ENCODE data around the gene KDM4E. TPM values are rescaled to one million over a fixed set of nuclear protein-coding genes. Genes with fewer than 3 reads are reported as not detected.

The KDM4E gene
- total RNA-seq, 1 donor from 2014 or later = not detected

DNA sequence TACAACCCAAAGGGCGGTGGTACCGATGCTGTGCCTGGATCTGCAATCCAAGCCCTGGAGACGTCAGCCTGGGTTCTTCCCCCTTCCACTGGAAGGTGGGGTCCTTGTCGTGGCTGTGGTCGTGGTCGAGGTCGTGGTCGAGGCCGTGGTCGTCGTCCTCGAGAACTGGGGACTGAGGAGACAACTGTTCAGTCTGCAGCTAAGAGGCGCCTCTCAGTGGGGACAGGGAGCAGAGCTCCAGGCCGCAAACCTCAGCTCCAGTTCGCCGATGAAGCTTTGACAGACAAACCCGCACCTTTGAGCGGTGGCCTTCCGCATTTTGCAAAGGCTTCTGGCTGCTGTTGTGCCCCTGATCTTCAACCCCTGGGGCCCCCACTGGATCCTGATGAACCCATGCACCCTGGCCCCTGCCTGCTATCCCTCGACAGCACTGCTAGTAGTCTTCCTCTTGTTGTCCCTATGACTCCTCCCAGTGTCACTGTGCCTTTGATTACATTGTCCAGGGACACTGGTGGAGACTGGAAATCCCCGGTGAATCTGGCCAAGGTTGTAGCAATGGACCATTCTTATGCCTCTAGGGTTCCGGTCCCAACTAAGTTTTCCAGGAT is 25.6 kb downstream of the KDM4E start:
- Mint-ChIP-seq H3K27ac (ENCODE audit: unreplicated experiment) (no peak overlapping the region), H3K4me1 (peaks cover 7% of the 10 kb centered on the region), H3K4me3 (no peak overlapping the region), H3K36me3 (ENCODE audit: low read depth) (no peaks in the 10 kb centered on the region), H3K27me3 (ENCODE audit: low read depth) (no peaks in the 10 kb centered on the region), H3K9me3 (peaks cover 3% of the 10 kb centered on the region)
- TF ChIP-seq, protein P1, sequence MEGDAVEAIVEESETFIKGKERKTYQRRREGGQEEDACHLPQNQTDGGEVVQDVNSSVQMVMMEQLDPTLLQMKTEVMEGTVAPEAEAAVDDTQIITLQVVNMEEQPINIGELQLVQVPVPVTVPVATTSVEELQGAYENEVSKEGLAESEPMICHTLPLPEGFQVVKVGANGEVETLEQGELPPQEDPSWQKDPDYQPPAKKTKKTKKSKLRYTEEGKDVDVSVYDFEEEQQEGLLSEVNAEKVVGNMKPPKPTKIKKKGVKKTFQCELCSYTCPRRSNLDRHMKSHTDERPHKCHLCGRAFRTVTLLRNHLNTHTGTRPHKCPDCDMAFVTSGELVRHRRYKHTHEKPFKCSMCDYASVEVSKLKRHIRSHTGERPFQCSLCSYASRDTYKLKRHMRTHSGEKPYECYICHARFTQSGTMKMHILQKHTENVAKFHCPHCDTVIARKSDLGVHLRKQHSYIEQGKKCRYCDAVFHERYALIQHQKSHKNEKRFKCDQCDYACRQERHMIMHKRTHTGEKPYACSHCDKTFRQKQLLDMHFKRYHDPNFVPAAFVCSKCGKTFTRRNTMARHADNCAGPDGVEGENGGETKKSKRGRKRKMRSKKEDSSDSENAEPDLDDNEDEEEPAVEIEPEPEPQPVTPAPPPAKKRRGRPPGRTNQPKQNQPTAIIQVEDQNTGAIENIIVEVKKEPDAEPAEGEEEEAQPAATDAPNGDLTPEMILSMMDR (conservative IDR thresholded peaks at IDR 0.05) = no peak
- no peak for DNase-seq (ENCODE audit: low read depth, low spot score)

DNA sequence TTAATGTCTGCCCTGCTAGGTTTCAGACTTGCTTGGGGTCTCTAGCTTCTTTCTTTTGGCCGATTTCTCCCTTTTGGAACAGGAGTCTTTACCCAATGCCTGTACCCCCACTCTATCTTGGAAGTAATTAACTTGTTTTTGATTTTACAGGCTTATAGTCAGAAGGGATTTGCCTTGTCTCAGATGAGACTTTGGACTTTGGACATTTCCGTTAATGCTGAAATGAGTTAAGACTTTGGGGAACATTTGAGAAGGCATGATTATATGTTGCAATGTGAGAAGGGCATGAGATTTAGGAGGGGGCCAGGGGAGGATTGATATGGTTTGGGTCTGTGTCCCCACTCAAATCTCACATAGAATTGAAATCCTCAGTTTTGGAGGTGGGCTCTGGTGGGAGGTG is 29.3 kb downstream of the KDM4E start:
- Mint-ChIP-seq H3K4me1 (no peaks in the 10 kb centered on the region), H3K36me3 (ENCODE audit: low read depth) (no peaks in the 10 kb centered on the region), H3K4me3 (no peak overlapping the region), H3K27ac (ENCODE audit: unreplicated experiment) (no peak overlapping the region), H3K27me3 (ENCODE audit: low read depth) (no peaks in the 10 kb centered on the region), H3K9me3 (peaks cover 3% of the 10 kb centered on the region)
- TF ChIP-seq, protein P1 (conservative IDR thresholded peaks at IDR 0.05) = no peak
- DNase-seq (ENCODE audit: low read depth, low spot score) = no peak

DNA sequence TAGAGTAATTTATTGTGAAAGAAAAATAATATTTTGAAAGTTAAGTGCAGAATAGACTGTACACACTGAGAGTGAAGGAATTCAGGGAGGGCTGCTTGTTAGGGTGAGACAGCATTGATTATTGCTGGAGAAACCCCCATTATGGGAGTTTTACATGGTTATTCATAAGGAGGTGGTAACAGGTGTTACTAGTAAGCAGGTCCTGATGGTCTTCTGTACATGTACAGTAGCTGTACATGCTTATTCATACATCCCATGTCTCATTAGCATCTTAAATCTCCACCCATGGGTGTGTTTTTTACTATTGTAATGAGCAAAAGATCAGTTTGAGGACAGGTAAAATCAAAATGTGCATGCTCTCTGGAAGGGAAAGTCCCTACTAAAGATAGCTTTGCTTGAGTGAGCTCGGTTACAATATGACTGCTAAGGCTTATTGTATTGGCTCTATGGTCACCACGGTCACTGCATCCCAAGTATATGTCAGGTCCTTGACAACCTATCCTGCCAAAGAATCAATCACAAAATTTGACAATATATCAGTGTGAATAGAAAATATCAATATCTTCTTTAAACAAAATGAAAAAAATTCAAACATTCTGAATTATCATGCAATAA is 30.3 kb downstream of the KDM4E start:
- Mint-ChIP-seq H3K27ac (ENCODE audit: unreplicated experiment) (no peak overlapping the region), H3K36me3 (ENCODE audit: low read depth) (no peaks in the 10 kb centered on the region), H3K4me1 (no peaks in the 10 kb centered on the region), H3K4me3 (no peak overlapping the region), H3K9me3 (peaks cover 3% of the 10 kb centered on the region), H3K27me3 (ENCODE audit: low read depth) (no peaks in the 10 kb centered on the region)
- DNase-seq (ENCODE audit: low read depth, low spot score) = no peak
- TF ChIP-seq, protein P1 (conservative IDR thresholded peaks at IDR 0.05) = no peak

DNA sequence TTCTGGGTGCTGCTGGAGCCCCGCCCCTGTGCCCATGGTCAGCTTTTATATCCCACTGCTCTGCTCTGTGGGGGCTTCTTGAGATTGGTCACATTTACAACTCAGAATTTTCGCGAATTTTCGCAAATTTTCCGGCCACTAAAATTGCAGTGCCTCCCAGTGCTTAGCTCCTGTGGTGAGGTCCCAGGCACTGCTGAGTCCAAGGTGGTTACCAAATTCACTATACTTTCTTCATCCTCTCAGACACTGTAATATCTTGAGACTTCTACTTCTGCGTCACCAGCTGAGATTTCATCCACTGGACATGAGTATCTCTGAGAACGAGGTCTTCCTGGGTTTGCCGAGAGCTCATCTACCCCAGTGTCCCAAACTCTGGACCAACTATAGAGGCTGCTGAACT is 32.9 kb downstream of the KDM4E start:
- DNase-seq (ENCODE audit: low read depth, low spot score) = no peak
- Mint-ChIP-seq H3K27ac (ENCODE audit: unreplicated experiment) (no peak overlapping the region), H3K4me3 (no peak overlapping the region), H3K4me1 (no peaks in the 10 kb centered on the region), H3K9me3 (no peaks in the 10 kb centered on the region), H3K36me3 (ENCODE audit: low read depth) (no peaks in the 10 kb centered on the region), H3K27me3 (ENCODE audit: low read depth) (no peaks in the 10 kb centered on the region)
- TF ChIP-seq, protein P1 (conservative IDR thresholded peaks at IDR 0.05) = no peak

DNA sequence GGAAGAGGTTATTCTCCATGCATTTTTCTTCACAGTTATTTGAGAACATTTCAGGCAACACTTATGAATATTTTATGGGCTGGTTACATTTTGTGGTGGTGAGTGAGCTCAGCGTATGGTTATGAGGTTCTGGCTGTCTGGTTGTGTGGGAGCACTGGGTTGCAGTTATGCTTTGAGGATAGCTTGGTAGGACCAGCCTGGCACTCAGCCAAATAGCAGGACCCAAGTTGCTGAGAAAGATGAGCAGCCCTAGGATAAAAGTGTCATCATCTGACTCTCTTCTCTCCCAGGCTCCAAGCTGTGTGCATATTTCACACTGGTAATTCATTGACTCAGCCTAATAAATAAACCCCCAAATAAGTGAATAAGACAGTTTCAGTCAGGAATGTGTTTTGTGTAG is 33.6 kb downstream of the KDM4E start:
- H3K27ac Mint-ChIP-seq (ENCODE audit: unreplicated experiment) = no peak overlapping the region
- TF ChIP-seq, protein P1 (conservative IDR thresholded peaks at IDR 0.05) = no peak
- H3K4me1 Mint-ChIP-seq = no peaks in the 10 kb centered on the region
- H3K9me3 Mint-ChIP-seq = no peaks in the 10 kb centered on the region
- no peak overlapping the region for H3K4me3 Mint-ChIP-seq
- H3K36me3 Mint-ChIP-seq (ENCODE audit: low read depth) = no peaks in the 10 kb centered on the region
- DNase-seq (ENCODE audit: low read depth, low spot score) = no peak
- no peaks in the 10 kb centered on the region for H3K27me3 Mint-ChIP-seq (ENCODE audit: low read depth)
